HCT116 (cell line): ENCODE measurements around the gene BCL2L11. TPM values are rescaled to one million over a fixed set of nuclear protein-coding genes. Genes with fewer than 3 reads are reported as not detected.

Source experiments
- ATAC-seq: fragments of 200-7000 bp; cut with Tn5 transposase; 2 replicates; pipeline ENCODE4 v1.9.1; 2020; ENCODE audit warnings: mild to moderate bottlenecking, moderate library complexity
- BruUV-seq: library from RNA; stranded (reverse); fragments of 400-500 nt; replicated peaks from 2 replicates; lab custom pipeline; 2021; lab: Mats Ljungman, UMichigan
- CTCF ChIA-PET: fragments of 300-600 bp; sonication (Branson Sonifier 250); formaldehyde crosslinking; loops from one replicate; lab custom pipeline; 2021; ENCODE audit warnings: antibody characterized with exemption; lab: Charles Lee
- POLR2A ChIA-PET: fragments of 300-600, 350-600 bp; sonication (Branson Sonifier 250); formaldehyde crosslinking; loops from one replicate; lab custom pipeline; 2021; ENCODE audit warnings: antibody characterized with exemption; lab: Charles Lee
- RAD21 ChIA-PET, 2 experiments: fragments of 300-600 bp; sonication (Branson Sonifier 250); formaldehyde crosslinking; loops; one replicate each; lab custom pipeline; 2023; ENCODE audit warnings: low total read pairs in 2 of 2; ENCODE audit not compliant: uncharacterized antibody in 2 of 2, unreplicated experiment in 2 of 2, low non-redundant PET in 1 of 2; lab: Charles Lee
- DNase-seq: peaks from one replicate; pipeline ENCODE4 v3.0.0-alpha.2; 2010; ENCODE audit warnings: low read depth, low spot score
- H2AFZ ChIP-seq: fragments of 200-600 bp; shearing (Covaris generic), sonication (generic); 2 replicates; pipeline ENCODE4 v1.6.1; 2017; ENCODE audit warnings: low read depth, mixed run types, mixed read lengths, antibody characterized with exemption, low read length; ENCODE audit not compliant: poor library complexity, severe bottlenecking
- H3K27ac ChIP-seq: 2 replicates; pipeline ENCODE4 v1.5.1; 2012; ENCODE audit warnings: low read depth, low read length
- H3K27me3 ChIP-seq: fragments of 200-600 bp; sonication (generic); 2 replicates; pipeline ENCODE4 v1.6.1; 2016; ENCODE audit warnings: mixed run types, low read length, mixed read lengths; ENCODE audit not compliant: insufficient read depth
- H3K36me3 ChIP-seq, 2 experiments: fragments of 200-500 bp in 1 of 2; fragments of 200-600 bp in 1 of 2; sonication (Bioruptor generic) in 1 of 2; sonication (generic) in 1 of 2; 2 replicates each; pipeline versions ENCODE4 v1.5.1 to v1.6.1; 2014 to 2016; ENCODE audit warnings: low read length in 2 of 2, inconsistent platforms in 1 of 2, mixed read lengths in 1 of 2, mixed run types in 1 of 2; ENCODE audit not compliant: insufficient read depth in 2 of 2, control insufficient read depth in 1 of 2
- H3K4me1 ChIP-seq, 2 experiments: fragments of 200-600 bp in 1 of 2; sonication (generic) in 1 of 2; 2 replicates each; pipeline versions ENCODE4 v1.5.1 to v1.6.1; 2012 to 2017; ENCODE audit warnings: low read length in 2 of 2, inconsistent platforms in 1 of 2, mild to moderate bottlenecking in 1 of 2, mixed read lengths in 1 of 2, mixed run types in 1 of 2, moderate library complexity in 1 of 2; ENCODE audit not compliant: insufficient read depth in 2 of 2, control insufficient read depth in 1 of 2
- H3K4me2 ChIP-seq: fragments of 200-600 bp; sonication (generic); 2 replicates; pipeline ENCODE4 v1.6.1; 2017; ENCODE audit warnings: mixed run types, low read length, mixed read lengths
- H3K4me3 ChIP-seq, 2 experiments: fragments of 200-600 bp in 1 of 2; sonication (generic) in 1 of 2; replicated peaks in 1 of 2; 2 replicates each; pipeline ENCODE4 v1.5.1; 2011 to 2016; ENCODE audit warnings: low read length in 2 of 2, control low read depth in 1 of 2, low read depth in 1 of 2, mild to moderate bottlenecking in 1 of 2, mixed read lengths in 1 of 2, mixed run types in 1 of 2
- H3K79me2 ChIP-seq: fragments of 200-600 bp; sonication (generic); 2 replicates; pipeline ENCODE4 v1.6.1; 2017; ENCODE audit warnings: mild to moderate bottlenecking, mixed run types, low read length, moderate library complexity, mixed read lengths; ENCODE audit not compliant: insufficient read depth
- H3K9ac ChIP-seq: fragments of 200-600 bp; sonication (generic); 2 replicates; pipeline ENCODE4 v1.6.1; 2016; ENCODE audit warnings: low read length, mixed read lengths
- H3K9me2 ChIP-seq: fragments of 200-600 bp; sonication (generic), shearing (Covaris generic); 2 replicates; pipeline ENCODE4 v1.6.1; 2017; ENCODE audit warnings: mixed run types, mild to moderate bottlenecking, moderate library complexity; ENCODE audit not compliant: insufficient read depth
- H3K9me3 ChIP-seq, 2 experiments: fragments of 200-500 bp in 1 of 2; fragments of 200-600 bp in 1 of 2; sonication (Bioruptor generic) in 1 of 2; sonication (generic) in 1 of 2; 2 replicates each; pipeline ENCODE4 v1.6.1; 2014 to 2017; ENCODE audit warnings: low read length in 2 of 2, mixed read lengths in 2 of 2, inconsistent platforms in 1 of 2, low read depth in 1 of 2, mild to moderate bottlenecking in 1 of 2, mixed run types in 1 of 2, moderate library complexity in 1 of 2; ENCODE audit not compliant: control insufficient read depth in 1 of 2, insufficient read depth in 1 of 2
- H4K20me1 ChIP-seq: fragments of 200-600 bp; sonication (generic), shearing (Covaris generic); 2 replicates; pipeline ENCODE4 v1.6.1; 2017; ENCODE audit warnings: mixed run types, mild to moderate bottlenecking, moderate library complexity; ENCODE audit not compliant: insufficient read depth
- ELF1 ChIP-seq: IDR thresholded peaks from 2 replicates; pipeline ENCODE4 v1.6.1; 2012; ENCODE audit warnings: low read depth, borderline replicate concordance
- EZH2 ChIP-seq: fragments of 200-600 bp; sonication (generic); IDR thresholded peaks from 2 replicates; pipeline ENCODE4 v1.6.1; 2017; ENCODE audit warnings: antibody characterized with exemption, mixed run types
- RAD21 ChIP-seq: IDR thresholded peaks from 2 replicates; pipeline ENCODE4 v1.6.1; 2012; ENCODE audit warnings: low read depth, mild to moderate bottlenecking
- SIN3A ChIP-seq: IDR thresholded peaks from 2 replicates; pipeline ENCODE4 v1.6.1; 2012; ENCODE audit warnings: low read depth
- ZFX ChIP-seq: fragments of 450-650 bp; IDR thresholded peaks from 2 replicates; pipeline ENCODE4 v1.6.1; 2017
- intact Hi-C: fragments of 100-400 bp; cut with micrococcal nuclease; formaldehyde crosslinking; loops from 2 replicates; pipeline ENCODE4 v1.10.0; 2022
- total RNA-seq: library from RNA; stranded (reverse); gene quantifications from one replicate; pipeline ENCODE4 v1.2.1, GENCODE V29; 2021; ENCODE audit not compliant: unreplicated experiment
- TF ChIP-seq, protein P1 (sequence below): IDR thresholded peaks from 2 replicates; pipeline ENCODE4 v1.6.1; 2012
- TF ChIP-seq, protein P2 (sequence below): IDR thresholded peaks from 2 replicates; pipeline ENCODE4 v1.6.1; 2011; ENCODE audit warnings: mild to moderate bottlenecking, low read length, moderate library complexity; ENCODE audit not compliant: insufficient replicate concordance; ENCODE audit errors: extremely low read depth
- TF ChIP-seq, protein P3 (sequence below), 3 experiments: fragments of 200-600 bp in 1 of 3; sonication (generic) in 1 of 3; IDR thresholded peaks in 2 of 3; conservative IDR thresholded peaks in 1 of 3; 2 replicates each; pipeline ENCODE4 v1.5.1; 2012 to 2017; ENCODE audit warnings: low read depth in 2 of 3, low read length in 2 of 3, antibody characterized with exemption in 1 of 3, borderline replicate concordance in 1 of 3, control low read depth in 1 of 3, mild to moderate bottlenecking in 1 of 3, mixed read lengths in 1 of 3, mixed run types in 1 of 3, moderate library complexity in 1 of 3; ENCODE audit not compliant: insufficient read depth in 1 of 3

The BCL2L11 gene
- total RNA-seq, 1 experiment from 2014 or later = 17.8 TPM

DNA sequence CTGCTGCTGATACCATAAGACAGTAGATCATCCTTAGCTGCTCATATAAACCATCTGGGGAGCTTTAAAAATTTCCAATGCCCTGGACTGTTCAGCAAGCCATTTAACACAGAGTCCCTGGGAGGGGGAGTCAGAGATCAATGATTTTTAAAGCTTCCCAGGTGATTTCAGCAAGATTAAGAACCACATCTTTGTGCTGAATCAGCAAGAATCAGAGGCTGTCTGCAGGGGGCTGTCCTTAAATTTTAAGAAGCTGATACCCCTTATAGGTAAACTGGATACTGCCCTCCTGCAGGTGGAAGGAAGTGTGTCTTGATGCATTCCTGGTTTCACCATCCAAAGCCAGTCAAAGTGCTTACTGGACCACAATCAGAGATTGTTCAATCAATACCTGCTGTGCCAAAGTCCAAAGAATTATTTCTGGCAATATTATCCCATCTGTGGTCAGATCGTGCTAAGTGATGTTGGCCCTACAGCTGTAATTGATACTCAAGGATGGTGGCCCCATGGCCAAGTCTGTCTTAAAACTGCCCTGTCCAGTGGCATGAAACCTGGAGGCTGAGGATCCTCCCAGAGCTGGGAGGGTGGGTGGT is 72.2 kb downstream of the BCL2L11 start (continued):
- TF ChIP-seq, protein P1, sequence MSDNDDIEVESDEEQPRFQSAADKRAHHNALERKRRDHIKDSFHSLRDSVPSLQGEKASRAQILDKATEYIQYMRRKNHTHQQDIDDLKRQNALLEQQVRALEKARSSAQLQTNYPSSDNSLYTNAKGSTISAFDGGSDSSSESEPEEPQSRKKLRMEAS = no peak
- TF ChIP-seq, all 23 proteins: peak for 0

DNA sequence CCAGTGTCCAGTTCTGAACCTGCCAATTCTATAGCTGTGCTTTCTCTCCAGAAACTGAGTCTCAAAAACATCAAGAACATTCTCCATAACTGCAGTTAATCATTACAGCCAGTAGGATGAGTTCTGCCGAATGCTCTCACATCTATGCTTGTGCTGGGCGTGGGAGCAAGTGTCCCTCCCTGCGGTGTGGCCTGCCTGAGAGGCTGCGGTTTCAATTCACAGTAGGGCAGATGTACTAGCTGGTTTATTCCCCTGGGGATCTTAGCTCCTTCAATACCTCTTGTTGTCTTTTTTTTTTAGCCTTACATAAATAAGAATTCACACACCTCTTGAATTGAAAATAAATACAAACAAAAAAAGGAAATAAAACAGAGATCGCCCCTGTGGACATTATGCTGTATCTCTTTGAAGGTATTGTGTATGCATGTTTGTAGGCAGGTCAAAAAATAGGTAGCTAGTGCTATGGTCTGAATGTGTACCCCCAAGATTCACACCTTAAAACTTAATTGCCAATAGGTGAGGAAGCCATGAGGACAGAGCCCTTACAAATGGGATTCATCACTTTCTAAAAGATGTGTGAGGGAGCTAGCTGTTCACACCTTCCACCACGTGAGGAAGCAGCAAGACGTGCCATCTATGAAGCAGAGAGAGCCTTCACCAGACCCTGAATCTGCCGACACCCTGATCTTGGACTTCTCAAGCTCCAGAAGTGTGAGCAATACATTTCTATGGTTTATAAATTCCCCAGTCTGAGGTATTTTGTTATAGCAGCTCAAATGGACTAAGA is 74.3 kb downstream of the BCL2L11 start:
- ChIA-PET RAD21 (no interaction called here), POLR2A (no interaction called here), CTCF (no interaction called here)
- Histone ChIP-seq H3K36me3 (no peaks in the 10 kb centered on the region), H3K4me3 (no peak overlapping the region), H3K4me2 (no peak overlapping the region), H4K20me1 (no peaks in the 10 kb centered on the region), H3K79me2 (no peaks in the 10 kb centered on the region), H3K27me3 (no peaks in the 10 kb centered on the region), H3K9me3 (no peaks in the 10 kb centered on the region), H3K27ac (no peak overlapping the region), H3K9ac (no peak overlapping the region), H3K9me2 (no peaks in the 10 kb centered on the region), H2AFZ (no peak overlapping the region), H3K4me1 (no peaks in the 10 kb centered on the region)
- DNase-seq (no peak), ATAC-seq (peak; percentile 54)
- TF ChIP-seq ELF1 (no peak), SIN3A (no peak), EZH2 (no peak), RAD21 (no peak), ZFX (no peak)
- TF ChIP-seq, protein P2, sequence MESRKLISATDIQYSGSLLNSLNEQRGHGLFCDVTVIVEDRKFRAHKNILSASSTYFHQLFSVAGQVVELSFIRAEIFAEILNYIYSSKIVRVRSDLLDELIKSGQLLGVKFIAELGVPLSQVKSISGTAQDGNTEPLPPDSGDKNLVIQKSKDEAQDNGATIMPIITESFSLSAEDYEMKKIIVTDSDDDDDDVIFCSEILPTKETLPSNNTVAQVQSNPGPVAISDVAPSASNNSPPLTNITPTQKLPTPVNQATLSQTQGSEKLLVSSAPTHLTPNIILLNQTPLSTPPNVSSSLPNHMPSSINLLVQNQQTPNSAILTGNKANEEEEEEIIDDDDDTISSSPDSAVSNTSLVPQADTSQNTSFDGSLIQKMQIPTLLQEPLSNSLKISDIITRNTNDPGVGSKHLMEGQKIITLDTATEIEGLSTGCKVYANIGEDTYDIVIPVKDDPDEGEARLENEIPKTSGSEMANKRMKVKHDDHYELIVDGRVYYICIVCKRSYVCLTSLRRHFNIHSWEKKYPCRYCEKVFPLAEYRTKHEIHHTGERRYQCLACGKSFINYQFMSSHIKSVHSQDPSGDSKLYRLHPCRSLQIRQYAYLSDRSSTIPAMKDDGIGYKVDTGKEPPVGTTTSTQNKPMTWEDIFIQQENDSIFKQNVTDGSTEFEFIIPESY = no peak
- TF ChIP-seq, protein P3, sequence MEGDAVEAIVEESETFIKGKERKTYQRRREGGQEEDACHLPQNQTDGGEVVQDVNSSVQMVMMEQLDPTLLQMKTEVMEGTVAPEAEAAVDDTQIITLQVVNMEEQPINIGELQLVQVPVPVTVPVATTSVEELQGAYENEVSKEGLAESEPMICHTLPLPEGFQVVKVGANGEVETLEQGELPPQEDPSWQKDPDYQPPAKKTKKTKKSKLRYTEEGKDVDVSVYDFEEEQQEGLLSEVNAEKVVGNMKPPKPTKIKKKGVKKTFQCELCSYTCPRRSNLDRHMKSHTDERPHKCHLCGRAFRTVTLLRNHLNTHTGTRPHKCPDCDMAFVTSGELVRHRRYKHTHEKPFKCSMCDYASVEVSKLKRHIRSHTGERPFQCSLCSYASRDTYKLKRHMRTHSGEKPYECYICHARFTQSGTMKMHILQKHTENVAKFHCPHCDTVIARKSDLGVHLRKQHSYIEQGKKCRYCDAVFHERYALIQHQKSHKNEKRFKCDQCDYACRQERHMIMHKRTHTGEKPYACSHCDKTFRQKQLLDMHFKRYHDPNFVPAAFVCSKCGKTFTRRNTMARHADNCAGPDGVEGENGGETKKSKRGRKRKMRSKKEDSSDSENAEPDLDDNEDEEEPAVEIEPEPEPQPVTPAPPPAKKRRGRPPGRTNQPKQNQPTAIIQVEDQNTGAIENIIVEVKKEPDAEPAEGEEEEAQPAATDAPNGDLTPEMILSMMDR (IDR thresholded peaks at IDR 0.05 in 2 of 3, conservative IDR thresholded peaks at IDR 0.05 in 1 of 3; ENCODE audit: borderline replicate concordance in 1 of 3, insufficient read depth in 1 of 3, low read depth in 2 of 3, low read length in 2 of 3) = no peak
- no TSS peak for BruUV-seq
- intact Hi-C loops = no loop called here
